IMR-90 (cell line): Measurements from ENCODE around the gene SPATA13.

ENCODE experiments used
- MAFK ChIP-seq: IDR thresholded peaks from 2 replicates; pipeline ENCODE4 v1.6.1; 2012; ENCODE audit warnings: low read depth, low read length, improper control_type of control experiment
- SMC3 ChIP-seq: fragments of 150-350 bp; IDR thresholded peaks from 2 replicates; pipeline ENCODE4 v1.6.1; 2016; ENCODE audit warnings: low read depth, mild to moderate bottlenecking, antibody characterized with exemption, low read length, moderate library complexity
- TF ChIP-seq, protein P1 (sequence below): conservative IDR thresholded peaks from 2 replicates; pipeline ENCODE4 v1.5.1; 2012; ENCODE audit warnings: mild to moderate bottlenecking, low read depth, low read length, improper control_type of control experiment

- TF ChIP-seq, protein P1, sequence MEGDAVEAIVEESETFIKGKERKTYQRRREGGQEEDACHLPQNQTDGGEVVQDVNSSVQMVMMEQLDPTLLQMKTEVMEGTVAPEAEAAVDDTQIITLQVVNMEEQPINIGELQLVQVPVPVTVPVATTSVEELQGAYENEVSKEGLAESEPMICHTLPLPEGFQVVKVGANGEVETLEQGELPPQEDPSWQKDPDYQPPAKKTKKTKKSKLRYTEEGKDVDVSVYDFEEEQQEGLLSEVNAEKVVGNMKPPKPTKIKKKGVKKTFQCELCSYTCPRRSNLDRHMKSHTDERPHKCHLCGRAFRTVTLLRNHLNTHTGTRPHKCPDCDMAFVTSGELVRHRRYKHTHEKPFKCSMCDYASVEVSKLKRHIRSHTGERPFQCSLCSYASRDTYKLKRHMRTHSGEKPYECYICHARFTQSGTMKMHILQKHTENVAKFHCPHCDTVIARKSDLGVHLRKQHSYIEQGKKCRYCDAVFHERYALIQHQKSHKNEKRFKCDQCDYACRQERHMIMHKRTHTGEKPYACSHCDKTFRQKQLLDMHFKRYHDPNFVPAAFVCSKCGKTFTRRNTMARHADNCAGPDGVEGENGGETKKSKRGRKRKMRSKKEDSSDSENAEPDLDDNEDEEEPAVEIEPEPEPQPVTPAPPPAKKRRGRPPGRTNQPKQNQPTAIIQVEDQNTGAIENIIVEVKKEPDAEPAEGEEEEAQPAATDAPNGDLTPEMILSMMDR: no peak
- TF ChIP-seq MAFK (no peak), SMC3 (no peak)
Measured at GRCh38 chr13:24271601-24272451, 111.3 kb downstream of the SPATA13 start.
